T-cell (primary cell): ENCODE measurements around the gene ADCY5. TPM values are rescaled to one million over a fixed set of nuclear protein-coding genes. Genes with fewer than 3 reads are reported as not detected.

Experiments
- ATAC-seq, 4 experiments: fragments of 200-7000 bp in 3 of 4; fragments of 150-1000 bp in 1 of 4; cut with Tn5 transposase; replicated peaks in 1 of 4; 1 replicate in 3 of 4; 2 replicates in 1 of 4; pipeline ENCODE4 v1.10.0; 2021; ENCODE audit warnings: moderate library complexity in 3 of 4, mild to moderate bottlenecking in 2 of 4, moderate number of reproducible peaks in 1 of 4
- CTCF ChIA-PET, 2 donors: fragments of 300-600 bp; sonication (Branson Sonifier 250); formaldehyde crosslinking; loops; one replicate each; lab custom pipeline; 2022; ENCODE audit warnings: antibody characterized with exemption in 2 of 2; lab: Charles Lee
- POLR2A ChIA-PET, 2 donors: fragments of 300-600 bp; sonication (Branson Sonifier 250); formaldehyde crosslinking; loops; one replicate each; lab custom pipeline; 2022; ENCODE audit warnings: antibody characterized with exemption in 2 of 2; lab: Charles Lee
- DNase-seq, 35 experiments: peaks; one replicate each; pipeline versions ENCODE4 v3.0.0 to v3.0.0-alpha.2; 2013 to 2023
- H3K27ac ChIP-seq: one replicate; pipeline ENCODE4 v1.5.1; 2013; ENCODE audit warnings: low read length
- H3K27me3 ChIP-seq, 2 experiments: replicated peaks in 1 of 2; 1 replicate in 1 of 2; 2 replicates in 1 of 2; pipeline versions ENCODE4 v1.6.1 to v1.7.0; 2013; ENCODE audit warnings: low read length in 1 of 2, mixed read lengths in 1 of 2; ENCODE audit not compliant: control insufficient read depth in 2 of 2, insufficient read depth in 2 of 2; ENCODE audit errors: extremely low read depth in 1 of 2
- H3K36me3 ChIP-seq, 2 donors: 1 replicate in 1 of 2; 2 replicates in 1 of 2; pipeline versions ENCODE4 v1.6.1 to v1.7.0; 2013; ENCODE audit warnings: low read length in 1 of 2; ENCODE audit not compliant: control insufficient read depth in 2 of 2, insufficient read depth in 1 of 2; ENCODE audit errors: extremely low read depth in 1 of 2
- H3K4me1 ChIP-seq, 2 experiments: 1 replicate in 1 of 2; 2 replicates in 1 of 2; pipeline versions ENCODE4 v1.6.1 to v1.7.0; 2013; ENCODE audit warnings: low read length in 2 of 2, mixed read lengths in 1 of 2; ENCODE audit not compliant: insufficient read depth in 2 of 2, control insufficient read depth in 1 of 2; ENCODE audit errors: extremely low read depth in 1 of 2
- H3K4me3 ChIP-seq, 2 donors: 1 replicate in 1 of 2; 2 replicates in 1 of 2; pipeline versions ENCODE4 v1.5.1 to v1.7.0; 2013; ENCODE audit warnings: mild to moderate bottlenecking in 2 of 2, low read length in 1 of 2, moderate library complexity in 1 of 2; ENCODE audit not compliant: control insufficient read depth in 1 of 2; ENCODE audit errors: extremely low read depth in 1 of 2
- H3K9me3 ChIP-seq: 2 replicates; pipeline ENCODE4 v1.7.0; 2013
- H3K27ac Mint-ChIP-seq, 2 donors: one replicate each; pipeline ENCODE4 v1.8.0; 2020 to 2021; ENCODE audit warnings: mild to moderate bottlenecking in 2 of 2, mixed read lengths in 2 of 2
- H3K27me3 Mint-ChIP-seq, 2 donors: one replicate each; pipeline ENCODE4 v1.8.0; 2021 to 2022; ENCODE audit warnings: mixed read lengths in 2 of 2
- H3K36me3 Mint-ChIP-seq: one replicate; pipeline ENCODE4 v1.8.0; 2021; ENCODE audit warnings: mixed read lengths
- H3K4me1 Mint-ChIP-seq, 3 donors: one replicate each; pipeline ENCODE4 v1.8.0; 2020 to 2022; ENCODE audit warnings: mixed read lengths in 3 of 3, mild to moderate bottlenecking in 1 of 3
- H3K4me3 Mint-ChIP-seq, 3 donors: one replicate each; pipeline ENCODE4 v1.8.0; 2020 to 2022; ENCODE audit warnings: mild to moderate bottlenecking in 3 of 3, mixed read lengths in 3 of 3, moderate library complexity in 3 of 3
- H3K9me3 Mint-ChIP-seq, 3 donors: one replicate each; pipeline ENCODE4 v1.8.0; 2020 to 2022; ENCODE audit warnings: mixed read lengths in 3 of 3
- WGBS: methylation state at CpG from one replicate; pipeline ENCODE4 v1.1.5; 2013; ENCODE audit warnings: missing lambda C conversion rate; ENCODE audit not compliant: insufficient coverage; 5-methylcytosine and 5-hydroxymethylcytosine counted together
- total RNA-seq, 35 experiments: library from RNA in 6 of 35; stranded (reverse) in 6 of 35; fragments of 120-200 nt in 1 of 35; gene quantifications; one replicate each; pipeline versions ENCODE4 v1.2.1 to v1.2.4 and lab custom pipeline; 2013 to 2026

ADCY5 gene
- total RNA-seq, 5 donors from 2014 or later (not counting 1 experiment from before 2014, with no cell fraction given): 0.23 TPM; not detected in 4

DNA sequence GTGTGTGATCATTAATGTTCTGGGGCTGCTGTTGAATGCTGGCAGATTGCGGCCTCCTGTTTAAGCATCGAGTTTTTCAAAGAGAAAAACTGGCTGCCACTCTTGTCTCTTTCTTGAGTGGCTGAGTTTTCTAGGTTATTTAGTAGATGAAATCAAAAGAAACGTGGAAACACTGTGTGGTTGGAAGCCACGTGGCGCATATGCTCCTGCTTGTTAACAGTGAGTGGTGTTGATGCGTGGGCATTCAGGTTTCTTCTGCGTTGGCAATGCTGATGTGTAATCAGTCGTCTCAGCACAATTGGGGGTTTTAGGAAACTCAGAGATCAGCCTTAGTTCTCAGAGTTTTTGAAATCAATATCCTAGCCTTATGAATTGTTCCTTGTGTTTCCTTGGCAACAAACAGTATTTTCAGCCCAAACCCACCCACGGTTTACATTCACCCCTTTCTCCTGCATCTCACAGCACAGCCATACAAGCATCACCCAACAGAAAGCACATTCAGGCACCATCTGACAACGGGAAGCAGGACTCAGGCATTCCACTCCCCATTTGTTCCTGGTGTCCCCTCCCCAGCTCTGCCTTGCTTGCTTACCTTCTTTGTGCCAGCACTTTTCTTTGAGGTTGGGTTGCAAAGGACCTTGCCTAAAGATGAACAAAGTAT, 172.4 kb downstream of the ADCY5 start:
- Histone ChIP-seq H3K4me3 (no peak overlapping the region), H3K9me3 (no peaks in the 10 kb centered on the region), H3K36me3 (peaks cover 0 to 6% of the 10 kb centered on the region in 2 donors), H3K4me1 (no peaks in the 10 kb centered on the region), H3K27ac (no peak overlapping the region), H3K27me3 (no peaks in the 10 kb centered on the region)
- no peaks in the 10 kb centered on the region for H3K9me3 Mint-ChIP-seq
- H3K27me3 Mint-ChIP-seq: no peaks in the 10 kb centered on the region
- H3K4me3 Mint-ChIP-seq: no peak overlapping the region
- POLR2A ChIA-PET: no interaction called here
- ATAC-seq: no peak
- no peak for DNase-seq
- H3K36me3 Mint-ChIP-seq: peaks cover 15% of the 10 kb centered on the region
- CTCF ChIA-PET: no interaction called here
- H3K4me1 Mint-ChIP-seq: no peaks in the 10 kb centered on the region
- no peak overlapping the region for H3K27ac Mint-ChIP-seq
- WGBS: 74% methylated on average over 9 of the region's 10 CpGs

DNA sequence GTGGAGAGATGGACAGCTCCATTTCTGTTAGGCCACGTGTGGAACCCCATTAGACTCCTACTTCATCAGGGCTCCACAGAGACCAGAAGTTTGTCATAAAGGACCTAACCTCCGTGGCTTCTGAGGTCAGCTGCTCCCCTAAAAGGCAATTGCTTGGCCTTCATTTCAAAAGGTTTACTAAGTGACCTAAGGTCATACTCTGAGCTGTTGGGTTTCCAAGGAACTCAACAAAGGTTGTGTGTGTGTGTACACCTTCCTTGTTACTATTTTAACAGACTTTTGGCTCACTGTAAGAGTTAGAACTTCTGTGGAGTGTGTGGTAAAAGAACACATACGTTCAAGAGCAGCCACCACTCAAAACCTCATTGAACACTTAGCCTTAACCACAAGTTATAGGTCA, 173.2 kb downstream of the ADCY5 start:
- CTCF ChIA-PET: interaction anchor here in 1 of 2 donors (0.6 kb wide), 1 partner anchor 213 kb away, joined by 4 read pairs; no protein-coding TSS in a partner anchor

DNA sequence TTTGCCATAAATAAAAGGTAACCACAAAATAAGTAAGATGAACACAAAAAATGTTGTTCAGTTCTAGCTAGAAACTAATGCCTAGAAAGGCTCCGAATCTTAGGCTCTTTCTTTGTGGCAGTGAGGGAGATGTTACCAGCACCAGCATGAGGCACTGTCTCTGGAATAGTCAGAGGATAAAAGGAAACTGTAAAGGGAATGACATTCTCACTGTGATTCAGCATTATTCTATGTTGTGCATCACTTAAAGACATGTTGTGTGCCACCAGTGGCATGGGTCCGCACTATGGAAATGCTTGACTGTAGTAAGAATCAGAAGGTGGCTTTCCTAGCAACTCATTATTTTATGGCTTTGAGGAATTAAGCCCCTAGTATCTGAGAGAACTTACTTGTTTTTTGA, 176.3 kb downstream of the ADCY5 start:
- ATAC-seq (no peak), DNase-seq (no peak)
- Mint-ChIP-seq H3K9me3 (no peaks in the 10 kb centered on the region), H3K36me3 (peaks cover 21% of the 10 kb centered on the region), H3K27me3 (no peaks in the 10 kb centered on the region), H3K4me3 (no peak overlapping the region), H3K4me1 (no peaks in the 10 kb centered on the region), H3K27ac (no peak overlapping the region)
- WGBS: no CpG with 5 or more reads among the region's 2 CpGs
- H3K27ac ChIP-seq: no peak overlapping the region
- no peaks in the 10 kb centered on the region for H3K27me3 ChIP-seq
- H3K36me3 ChIP-seq: peaks cover 0 to 10% of the 10 kb centered on the region in 2 donors
- ChIA-PET CTCF (no interaction called here), POLR2A (no interaction called here)
- no peaks in the 10 kb centered on the region for H3K4me1 ChIP-seq
- no peak overlapping the region for H3K4me3 ChIP-seq
- no peaks in the 10 kb centered on the region for H3K9me3 ChIP-seq

More for the DNA sequence above, 173.2 kb downstream of the ADCY5 start:
- Mint-ChIP-seq H3K27ac (no peak overlapping the region), H3K36me3 (peaks cover 18% of the 10 kb centered on the region), H3K27me3 (no peaks in the 10 kb centered on the region), H3K4me1 (no peaks in the 10 kb centered on the region), H3K9me3 (no peaks in the 10 kb centered on the region), H3K4me3 (no peak overlapping the region)
- no peak overlapping the region for H3K27ac ChIP-seq
- no peaks in the 10 kb centered on the region for H3K9me3 ChIP-seq
- peaks cover 0 to 6% of the 10 kb centered on the region in 2 donors for H3K36me3 ChIP-seq
- H3K27me3 ChIP-seq: no peaks in the 10 kb centered on the region
- no peak for DNase-seq
- no peaks in the 10 kb centered on the region for H3K4me1 ChIP-seq
- POLR2A ChIA-PET: no interaction called here
- ATAC-seq: no peak
- WGBS: no CpG with 5 or more reads among the region's 3 CpGs
- H3K4me3 ChIP-seq: no peak overlapping the region

DNA sequence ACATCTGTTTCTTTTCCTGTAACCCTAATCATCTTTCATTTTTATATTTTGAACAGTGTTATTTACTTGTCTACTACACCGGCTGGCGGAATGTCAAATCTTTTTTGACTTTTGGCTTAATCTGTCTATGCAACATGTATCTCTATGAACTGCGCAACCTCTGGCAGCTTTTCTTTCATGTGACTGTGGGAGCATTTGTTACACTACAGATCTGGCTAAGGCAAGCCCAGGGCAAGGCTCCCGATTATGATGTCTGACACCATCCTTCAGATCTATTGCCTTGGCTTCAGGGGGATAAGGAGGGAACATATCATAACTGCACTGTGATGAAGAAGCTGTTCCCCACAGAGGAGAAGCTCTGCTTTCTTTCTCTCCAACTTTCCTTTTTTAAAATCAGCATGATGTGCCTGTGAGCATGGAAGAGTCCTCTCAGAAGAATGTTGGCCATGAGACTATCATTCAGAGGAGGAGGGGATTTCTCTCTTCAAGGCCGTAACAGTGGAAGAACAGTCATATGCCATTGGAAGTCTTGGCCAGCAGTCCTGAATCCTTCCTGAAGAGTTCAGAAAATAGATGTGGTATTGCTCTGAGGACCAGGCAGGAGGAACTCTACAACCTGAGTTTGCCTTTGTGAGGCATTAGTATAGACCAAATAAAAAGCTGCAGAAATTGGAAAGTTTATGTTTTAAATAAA, 177.3 kb downstream of the ADCY5 start:
- Mint-ChIP-seq H3K4me1 (no peaks in the 10 kb centered on the region), H3K4me3 (no peak overlapping the region), H3K36me3 (peaks cover 30% of the 10 kb centered on the region), H3K27me3 (no peaks in the 10 kb centered on the region), H3K9me3 (no peaks in the 10 kb centered on the region), H3K27ac (no peak overlapping the region)
- Histone ChIP-seq H3K27ac (no peak overlapping the region), H3K9me3 (no peaks in the 10 kb centered on the region), H3K36me3 (peaks cover 0 to 10% of the 10 kb centered on the region in 2 donors), H3K27me3 (no peaks in the 10 kb centered on the region), H3K4me1 (no peaks in the 10 kb centered on the region), H3K4me3 (no peak overlapping the region)
- ATAC-seq (no peak), DNase-seq (no peak)
- ChIA-PET CTCF (no interaction called here), POLR2A (interaction anchor here in 1 of 2 donors (0.6 kb wide), 1 partner anchor 1011 kb away, joined by 3 read pairs; no protein-coding TSS in a partner anchor)
- WGBS: 75% methylated on average over 4 of the region's 5 CpGs

DNA sequence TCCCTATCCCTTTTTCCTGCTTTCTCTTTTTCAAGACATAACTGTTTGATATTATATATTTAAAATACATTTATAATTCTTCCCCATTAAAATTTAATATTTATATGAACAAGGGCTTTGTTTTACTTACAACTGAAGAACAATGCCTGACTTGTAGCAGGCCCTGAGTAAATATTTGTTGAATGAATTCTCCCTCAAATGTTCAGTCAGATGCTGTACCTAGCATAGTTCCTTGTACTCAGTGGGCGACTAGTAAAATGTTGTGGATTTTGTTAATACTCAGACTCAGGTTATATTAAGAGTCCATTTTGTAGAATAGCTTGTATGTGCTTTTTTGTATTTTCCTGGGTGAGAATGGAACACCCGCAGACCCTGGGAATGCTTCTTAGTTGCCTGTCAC, 178.1 kb downstream of the ADCY5 start:
- no peak overlapping the region for H3K4me3 Mint-ChIP-seq
- H3K4me3 ChIP-seq: no peak overlapping the region
- no peak for ATAC-seq
- peaks cover 38% of the 10 kb centered on the region for H3K36me3 Mint-ChIP-seq
- no peaks in the 10 kb centered on the region for H3K4me1 Mint-ChIP-seq
- peaks cover 0 to 4% (median 0%) of the 10 kb centered on the region in 3 donors for H3K9me3 Mint-ChIP-seq
- peaks cover 0 to 10% of the 10 kb centered on the region in 2 donors for H3K36me3 ChIP-seq
- no peaks in the 10 kb centered on the region for H3K9me3 ChIP-seq
- POLR2A ChIA-PET: no interaction called here
- H3K27me3 Mint-ChIP-seq: no peaks in the 10 kb centered on the region
- H3K4me1 ChIP-seq: no peaks in the 10 kb centered on the region
- no peaks in the 10 kb centered on the region for H3K27me3 ChIP-seq
- CTCF ChIA-PET: no interaction called here
- WGBS: 89% methylated on average over 1 of the region's 2 CpGs
- H3K27ac ChIP-seq: no peak overlapping the region
- H3K27ac Mint-ChIP-seq: no peak overlapping the region
- no peak for DNase-seq

DNA sequence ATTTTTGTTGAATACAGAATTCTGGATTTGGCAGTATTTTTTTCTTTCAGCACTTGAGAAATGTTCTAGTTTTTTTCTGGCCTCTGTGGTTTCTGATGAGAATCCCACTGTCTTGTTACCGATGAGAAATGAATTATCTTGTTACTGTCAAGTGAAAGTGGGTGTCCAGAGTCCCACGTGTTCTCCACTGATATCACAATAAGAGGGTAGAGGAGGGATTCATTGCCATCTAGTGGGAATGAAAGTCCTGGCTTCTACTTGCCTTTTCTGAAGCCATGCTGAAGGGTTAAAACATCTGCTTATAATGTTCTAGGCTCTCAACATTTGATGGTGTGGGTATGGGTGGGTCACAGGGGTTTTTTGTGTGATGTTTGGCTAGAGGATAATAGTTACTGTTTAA, 181.1 kb downstream of the ADCY5 start:
- H3K36me3 Mint-ChIP-seq: peaks cover 58% of the 10 kb centered on the region
- CTCF ChIA-PET: no interaction called here
- no peak overlapping the region for H3K4me3 Mint-ChIP-seq
- no peak overlapping the region for H3K4me3 ChIP-seq
- H3K27me3 ChIP-seq: no peaks in the 10 kb centered on the region
- POLR2A ChIA-PET: no interaction called here
- H3K9me3 Mint-ChIP-seq: peaks cover 0 to 5% (median 0%) of the 10 kb centered on the region in 3 donors
- H3K27ac ChIP-seq: no peak overlapping the region
- no peaks in the 10 kb centered on the region for H3K4me1 Mint-ChIP-seq
- H3K27me3 Mint-ChIP-seq: no peaks in the 10 kb centered on the region
- H3K4me1 ChIP-seq: no peaks in the 10 kb centered on the region
- ATAC-seq (no peak), DNase-seq (no peak)
- H3K27ac Mint-ChIP-seq: no peak overlapping the region
- H3K36me3 ChIP-seq: peaks cover 0 to 19% of the 10 kb centered on the region in 2 donors
- WGBS: 83% methylated on average over 1 of the region's 2 CpGs
- H3K9me3 ChIP-seq: no peaks in the 10 kb centered on the region
